HG02970 (cell line): ENCODE measurements around the gene GPN3.
"Not testable (repeated sequence)": the region's sequence is repeated elsewhere in the genome, so short reads cannot be mapped to it uniquely, and the experiment has no call there.

ENCODE experiments used
- ATAC-seq: cut with Tn5 transposase; IDR thresholded peaks from one replicate; pipeline ENCODE4 v1.9.1; 2021; ENCODE audit warnings: mild to moderate bottlenecking, moderate library complexity, moderate number of reproducible peaks; ENCODE audit not compliant: unreplicated experiment, low FRiP score

Gene GPN3

DNA sequence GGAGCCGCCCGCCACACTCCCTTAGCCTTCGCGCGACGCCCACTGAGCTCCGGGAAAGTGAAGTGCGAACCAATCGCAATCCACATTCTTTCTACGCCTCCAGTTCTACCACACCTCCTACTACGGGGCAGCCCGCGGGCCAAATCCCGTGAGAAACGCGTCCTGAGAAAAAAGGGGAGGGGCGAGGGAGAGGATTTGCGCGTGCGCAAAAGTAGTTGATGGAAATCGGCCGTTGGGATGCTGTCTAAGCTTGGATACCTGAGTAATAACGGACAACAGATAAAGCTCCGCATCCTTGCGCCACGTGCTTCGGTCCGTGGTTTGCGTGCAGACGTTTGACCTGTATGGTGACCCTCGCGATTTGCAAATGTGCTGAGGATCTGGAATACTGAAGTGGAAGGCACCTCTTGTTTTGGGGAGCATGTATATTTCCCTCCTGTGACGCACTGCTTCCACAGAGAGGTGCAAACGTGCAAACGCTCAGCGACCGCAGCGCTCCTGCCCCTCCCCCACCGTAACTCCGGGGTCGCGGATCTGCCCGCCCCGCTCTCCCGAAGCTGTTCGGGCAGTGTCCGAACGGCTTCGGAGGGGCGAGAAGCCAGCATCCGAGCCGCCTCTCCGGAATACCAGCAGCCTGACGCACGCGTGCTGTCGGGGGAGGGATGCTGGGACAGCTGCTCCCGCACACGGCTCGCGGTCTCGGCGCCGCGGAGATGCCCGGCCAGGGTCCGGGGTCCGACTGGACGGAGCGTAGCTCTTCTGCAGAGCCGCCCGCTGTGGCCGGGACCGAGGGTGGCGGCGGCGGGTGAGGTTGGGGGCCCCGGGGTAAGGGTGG, at the start of gene GPN3, which contains the start of gene FAM216A:
GPN3 (minus strand) TSS at position 44 of the 835 bp plus-strand sequence. CDS start 54 bp downstream, outside the sequence.
FAM216A (plus strand) TSS at position 632 of the 835 bp plus-strand sequence; CDS start at position 663, 31 bp downstream.
- ATAC-seq, result peak; percentile 77

DNA sequence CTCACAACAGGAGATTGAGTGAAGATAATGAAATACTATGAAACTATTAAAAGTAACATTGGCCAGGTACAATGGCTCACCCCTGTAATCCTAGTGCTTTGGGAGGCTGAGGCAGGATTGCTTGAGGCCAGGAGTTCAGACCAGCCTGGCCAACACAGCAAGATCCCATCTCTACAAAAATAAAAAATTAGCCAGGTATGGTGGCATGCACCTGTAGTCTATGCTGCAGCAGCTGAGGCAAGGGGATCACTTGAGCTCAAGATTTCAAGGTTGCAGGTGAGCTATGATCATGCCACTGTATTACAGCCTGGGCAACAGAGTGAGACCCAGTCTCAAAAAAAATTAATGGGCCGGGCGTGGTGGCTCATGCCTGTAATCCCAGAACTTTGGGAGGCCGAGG, 48.9 kb upstream of the GPN3 start:
- no peak for ATAC-seq

DNA sequence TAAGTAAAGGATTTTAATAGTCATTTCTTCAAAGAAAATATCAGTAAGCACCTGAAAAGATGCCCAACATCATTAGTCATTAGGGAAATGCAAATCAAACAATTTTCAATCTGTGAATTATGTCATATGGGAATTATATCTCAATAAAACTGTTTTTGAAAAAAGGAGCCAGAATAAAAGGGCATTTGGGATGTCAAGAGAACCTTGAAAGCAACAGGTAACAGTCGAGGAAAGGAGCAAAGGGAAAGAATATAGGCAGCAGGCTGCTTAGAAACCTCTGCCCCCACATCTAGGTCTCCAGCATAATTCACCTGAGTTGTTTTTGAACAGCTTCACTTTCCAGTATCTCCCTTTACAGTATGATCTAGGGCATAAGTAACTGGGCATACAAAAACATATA, 46.3 kb upstream of the GPN3 start:
- no peak for ATAC-seq

DNA sequence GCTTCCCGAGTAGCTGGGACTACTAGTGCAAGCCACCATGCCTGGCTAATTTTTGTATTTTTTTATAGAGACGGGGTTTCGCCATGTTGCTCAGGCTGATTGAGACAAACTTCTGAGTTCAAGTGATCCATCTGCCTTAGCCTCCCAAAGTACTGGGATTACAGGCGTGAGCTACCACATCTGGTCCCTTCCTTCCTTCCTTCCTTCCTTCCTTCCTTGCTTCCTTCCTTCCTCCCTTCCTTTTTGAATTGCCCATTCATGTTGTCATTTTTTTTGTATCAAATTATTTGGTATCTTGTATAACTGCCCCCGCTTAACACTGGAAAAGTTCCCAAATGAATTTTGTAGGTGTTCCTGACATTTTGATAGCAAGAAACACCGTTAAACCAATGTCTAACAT, 45.8 kb upstream of the GPN3 start:
- no peak for ATAC-seq

DNA sequence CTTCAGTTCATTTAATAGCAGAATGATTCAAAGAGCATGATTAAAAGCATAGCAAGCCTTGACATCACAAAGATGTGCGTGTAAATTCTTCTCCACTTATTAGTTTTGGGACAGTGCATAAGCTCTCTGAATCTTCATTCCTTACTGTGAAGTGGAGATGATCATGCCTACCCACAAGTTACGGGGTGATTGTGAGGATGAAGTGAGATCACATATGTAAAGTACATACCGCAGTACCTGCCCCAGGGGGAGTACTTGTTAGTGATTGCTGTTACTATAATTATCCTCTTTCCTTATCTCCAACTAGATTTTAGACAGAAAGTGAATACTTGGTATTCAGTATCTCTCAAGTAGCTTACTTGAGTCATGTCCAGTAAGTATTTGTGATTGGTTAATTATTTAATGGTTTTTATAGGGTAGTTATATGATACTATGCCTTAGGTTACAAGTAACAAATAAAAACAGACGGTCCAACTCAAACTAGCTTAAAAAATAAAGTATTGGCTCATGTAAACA, 40.1 kb upstream of the GPN3 start:
- no peak for ATAC-seq

DNA sequence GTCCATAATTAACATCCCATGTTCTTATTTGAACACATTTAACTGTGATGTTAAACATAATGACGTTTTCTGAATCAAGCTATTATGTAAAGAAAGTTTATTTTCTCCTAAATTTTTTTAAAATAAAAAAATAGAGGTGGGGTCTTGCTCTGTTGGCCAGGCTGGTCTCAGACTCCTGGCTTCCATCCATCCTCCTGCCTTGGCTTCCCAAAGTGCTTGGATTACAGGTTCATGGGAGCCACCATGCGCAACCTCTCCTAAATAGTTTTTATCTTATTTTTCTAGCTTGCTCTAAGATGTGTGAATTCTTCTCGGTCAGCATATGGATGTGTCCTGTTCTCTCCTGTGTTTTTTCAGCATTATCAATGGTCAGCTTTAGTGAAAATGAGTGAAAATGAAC, 37.3 kb upstream of the GPN3 start:
- ATAC-seq, result no peak

DNA sequence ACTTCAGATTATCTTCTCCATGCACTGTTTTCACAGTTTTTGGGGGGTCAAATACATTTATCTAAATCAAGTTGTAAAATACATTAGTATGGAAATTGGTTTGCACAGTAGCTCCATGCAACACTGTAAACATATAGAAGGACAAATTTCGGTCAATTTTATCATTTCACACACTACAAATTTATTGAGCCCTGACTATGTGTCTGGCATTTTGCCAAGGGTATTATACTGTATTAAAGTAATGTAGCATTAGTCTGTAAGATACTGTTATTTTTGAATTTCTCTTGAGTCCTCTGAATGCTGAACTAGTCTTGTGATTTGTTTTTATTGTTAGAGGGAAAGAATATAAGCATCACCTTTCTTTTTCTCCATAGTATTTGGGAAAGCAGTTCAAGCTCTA, 35.4 kb upstream of the GPN3 start:
- ATAC-seq, result no peak

DNA sequence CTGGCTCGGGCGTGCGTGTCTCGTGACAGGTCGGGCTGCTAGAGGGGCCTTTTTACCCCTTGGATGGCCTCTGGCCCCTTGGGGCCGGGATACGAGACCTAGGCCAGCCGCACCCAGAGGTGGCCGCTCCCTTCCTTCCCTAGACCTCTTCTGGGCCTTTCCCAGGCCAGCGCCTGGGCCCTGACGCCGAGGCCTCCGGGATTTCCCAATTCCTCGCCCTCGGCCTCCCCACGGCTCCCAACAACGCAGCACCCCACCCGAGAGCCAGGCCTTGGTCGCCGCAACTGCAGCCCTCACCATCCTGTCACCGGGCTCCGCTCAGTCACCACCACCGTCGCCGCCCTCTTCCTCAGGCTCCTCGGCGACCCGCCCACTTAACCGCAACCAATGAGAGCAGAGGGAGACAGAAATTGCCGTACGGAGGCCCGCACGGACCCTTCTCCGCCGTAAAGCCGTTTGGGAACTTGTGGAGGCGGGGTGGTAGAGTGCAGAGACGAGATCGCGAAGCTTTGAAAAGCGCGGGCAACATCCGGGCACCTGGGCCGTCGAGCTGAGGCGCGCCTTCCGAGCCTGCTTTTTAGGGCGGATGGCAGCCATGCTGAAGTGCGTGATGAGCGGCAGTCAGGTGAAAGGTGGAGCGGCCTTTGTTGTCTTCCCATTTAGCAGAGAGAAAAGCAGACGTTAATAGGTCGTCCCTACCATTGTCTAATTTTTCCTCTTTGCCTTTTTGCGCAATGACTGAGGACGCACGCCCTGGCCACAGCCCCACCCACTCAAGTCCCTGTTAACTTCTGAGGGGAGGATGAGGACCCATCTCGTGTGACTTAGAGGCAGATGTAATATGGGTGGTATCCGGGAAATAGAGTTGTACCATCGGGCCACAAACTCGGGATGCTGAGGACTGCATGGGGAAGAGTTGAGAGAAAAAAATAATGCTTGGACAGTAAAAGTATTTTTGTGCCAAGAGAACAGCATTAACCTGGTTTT, 34.0 kb upstream of the GPN3 start, which contains the start of the genes RAD9B and VPS29:
RAD9B (plus strand) TSS at position 580 of the 987 bp plus-strand sequence; CDS start at position 587, 7 bp downstream.
VPS29 (minus strand) TSS at position 360 of the 987 bp plus-strand sequence; CDS start at position 300, 60 bp downstream.
- ATAC-seq, result peak; percentile 91

DNA sequence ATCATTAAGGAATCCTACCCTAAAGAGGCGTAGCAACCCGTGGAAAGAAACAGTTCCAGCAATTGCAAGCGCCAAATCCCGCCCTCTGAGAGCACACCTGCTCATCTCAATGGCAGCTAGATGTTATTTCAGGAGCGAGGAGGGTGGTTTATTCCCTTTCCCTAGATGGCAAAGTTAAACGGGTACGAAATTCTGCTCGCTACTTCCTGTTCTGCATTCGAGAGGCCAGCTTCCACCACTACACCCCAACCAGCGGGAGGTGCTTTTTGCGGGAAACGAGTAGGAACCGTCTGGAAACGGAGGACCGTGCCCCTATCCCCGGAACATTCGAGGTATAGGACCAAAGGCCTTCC, 33.3 kb upstream of the GPN3 start:
- ATAC-seq, result no peak

DNA sequence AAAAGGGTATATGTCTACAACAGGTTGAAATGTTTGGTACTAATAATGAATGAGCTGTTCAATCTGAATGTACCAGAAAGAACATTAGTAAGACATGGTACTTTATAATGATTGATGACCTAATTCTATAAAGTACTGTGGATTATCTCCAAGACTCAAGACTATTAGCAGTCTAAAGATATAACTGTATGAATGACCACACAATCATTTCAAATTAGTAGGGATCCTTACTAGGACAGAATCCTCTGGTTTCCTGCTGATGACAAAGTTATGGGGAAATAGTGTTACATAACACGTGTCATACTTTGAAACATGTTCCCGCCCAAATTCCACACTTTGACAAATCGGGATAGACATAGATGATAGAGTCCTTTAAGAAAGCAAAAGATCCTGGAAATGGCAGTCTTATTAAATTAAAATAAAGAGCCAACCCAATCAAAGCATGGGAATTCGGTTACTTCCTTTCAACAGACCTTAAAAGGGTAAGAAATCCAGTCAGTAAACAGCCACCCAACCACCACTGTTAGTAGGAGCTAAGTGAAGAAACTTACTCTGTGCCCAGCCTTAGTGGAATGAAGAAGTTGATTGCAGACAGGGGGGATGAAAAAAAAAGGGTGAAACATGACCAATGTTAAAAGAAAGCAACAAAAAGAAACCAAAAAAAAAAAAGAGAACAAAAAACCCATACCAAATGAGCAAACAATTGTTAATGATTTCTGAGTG, 31.1 kb upstream of the GPN3 start:
- ATAC-seq, result no peak

DNA sequence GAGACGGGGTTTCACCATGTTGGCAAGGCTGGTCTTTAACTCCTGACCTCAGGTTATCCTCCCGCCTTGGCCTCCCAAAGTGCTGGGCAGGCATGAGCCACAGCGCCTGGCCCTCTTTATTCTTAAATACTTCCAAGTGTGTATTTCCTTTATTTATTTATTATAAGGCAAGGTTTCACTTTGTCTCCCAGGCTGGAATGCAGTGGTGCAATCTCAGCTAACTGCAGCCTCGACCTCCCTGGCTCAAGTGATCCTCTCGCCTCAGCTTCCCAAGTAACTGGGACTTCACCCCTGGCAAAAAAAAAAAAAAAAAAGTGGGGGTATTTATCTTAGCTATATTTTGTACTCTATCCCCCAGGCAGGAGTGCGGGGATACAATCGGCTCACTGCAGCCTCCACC, 7.4 kb upstream of the GPN3 start:
- no peak for ATAC-seq

DNA sequence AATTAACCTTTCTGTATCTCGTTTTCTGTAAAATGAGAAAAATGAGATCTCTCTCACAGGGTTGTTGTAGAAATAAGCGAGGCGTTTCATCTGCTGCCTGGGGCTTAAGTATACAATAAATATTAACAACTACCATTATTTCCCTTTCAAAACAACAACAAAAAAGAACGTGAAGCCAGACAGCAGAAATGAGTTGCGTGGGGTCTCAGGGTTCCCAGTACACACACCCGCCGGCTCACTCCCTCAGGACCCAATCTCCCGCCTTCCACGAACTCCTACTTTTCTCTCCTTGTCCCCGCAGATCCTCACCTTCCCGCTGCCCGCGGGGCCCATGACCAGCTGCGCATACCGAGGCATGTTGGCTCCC, 227 bp downstream of the GPN3 start:
- ATAC-seq, result no peak

DNA sequence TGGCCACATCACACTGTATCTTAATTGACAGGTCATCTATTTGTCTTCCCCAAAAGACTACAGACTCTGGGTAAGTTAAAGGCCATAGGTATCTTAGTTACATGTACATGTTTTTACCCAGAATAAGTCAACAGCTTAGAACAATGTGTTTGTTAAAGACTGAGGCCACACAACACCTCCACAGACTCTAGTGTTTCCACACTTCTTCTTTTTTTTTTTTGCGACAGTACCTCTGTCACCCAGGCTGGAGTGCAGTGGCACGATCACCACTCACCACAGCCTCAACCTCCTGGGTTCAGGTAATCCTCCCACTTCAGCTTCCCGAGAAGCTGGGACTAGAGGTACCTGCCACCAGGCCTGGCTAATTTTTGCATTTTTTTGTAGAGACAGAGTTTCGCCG, 1.3 kb downstream of the GPN3 start:
- no peak for ATAC-seq

DNA sequence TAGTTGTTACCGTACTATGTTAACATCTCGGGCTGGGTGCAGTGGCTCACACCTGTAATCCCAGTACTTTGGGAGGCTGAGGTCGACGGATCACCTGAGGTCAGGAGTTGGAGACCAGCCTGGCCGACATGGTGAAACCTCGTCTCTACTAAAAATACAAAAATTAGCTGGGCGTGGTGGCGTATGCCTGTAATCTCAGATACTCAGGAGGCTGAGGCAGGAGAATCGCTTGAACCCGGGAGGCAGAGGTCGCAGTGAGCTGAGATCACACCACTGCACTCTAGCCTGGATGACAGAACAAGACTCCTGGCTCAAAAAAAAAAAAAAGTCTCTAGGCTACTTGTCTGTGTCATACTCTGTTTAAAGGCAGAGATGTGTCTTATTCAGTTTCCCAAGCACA, 2.3 kb downstream of the GPN3 start:
- not testable (repeated sequence) for ATAC-seq

DNA sequence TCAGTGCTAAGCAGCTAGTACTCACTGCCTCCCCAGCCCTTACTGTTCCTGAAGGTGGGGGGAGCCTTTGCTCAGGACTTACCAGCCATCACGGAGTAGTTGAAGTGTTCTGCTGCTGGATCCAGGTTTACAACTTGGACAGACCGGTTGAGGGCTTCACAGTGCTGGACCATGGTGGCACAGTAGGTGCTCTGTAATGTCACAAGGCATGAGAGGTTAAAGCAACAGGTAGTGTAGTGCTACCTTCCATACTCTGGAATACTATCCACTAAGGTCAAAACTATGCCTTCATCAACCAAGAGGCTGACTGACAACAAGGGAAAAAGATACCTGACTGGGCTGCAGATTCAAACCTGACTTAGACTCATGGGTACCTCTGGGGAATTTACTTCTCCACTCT, 3.0 kb downstream of the GPN3 start:
- no peak for ATAC-seq

DNA sequence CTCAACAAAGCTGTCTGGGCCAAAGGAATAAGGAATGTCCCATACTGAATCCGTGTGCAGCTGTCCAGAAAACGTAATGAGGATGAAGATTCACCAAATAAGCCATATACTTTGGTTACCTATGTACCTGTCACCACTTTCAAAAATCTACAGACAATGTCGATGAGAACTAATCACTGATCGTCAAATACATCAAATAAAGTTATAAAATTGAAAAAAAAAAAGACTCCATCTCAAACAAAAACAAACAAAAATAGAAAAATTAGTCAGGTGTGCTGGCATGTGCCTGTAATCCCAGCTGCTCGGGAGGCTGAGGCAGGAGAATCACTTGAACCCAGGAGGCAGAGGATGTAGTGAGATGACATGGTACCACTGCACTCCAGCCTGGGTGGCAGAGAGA, 6.9 kb downstream of the GPN3 start:
- not testable (repeated sequence) for ATAC-seq

DNA sequence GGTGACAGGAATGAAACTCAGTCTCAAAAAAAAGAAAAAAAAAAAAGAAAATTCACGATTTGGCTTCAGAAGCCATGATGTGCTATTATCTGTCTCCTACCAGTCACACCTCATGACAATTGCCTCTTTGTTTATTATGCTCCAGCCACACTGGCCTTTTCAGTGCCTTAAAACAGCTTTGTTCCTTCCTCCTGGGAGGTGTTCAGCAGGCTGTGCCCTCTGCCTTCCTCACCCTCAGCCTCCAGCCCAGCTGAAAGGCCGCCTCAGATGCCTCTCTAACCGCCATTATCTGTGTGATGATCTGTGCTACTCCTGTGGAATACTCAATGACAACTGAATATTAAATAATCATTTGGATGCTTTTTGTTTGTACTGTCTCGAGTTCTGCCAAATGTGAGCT, 9.3 kb downstream of the GPN3 start:
- ATAC-seq, result no peak

DNA sequence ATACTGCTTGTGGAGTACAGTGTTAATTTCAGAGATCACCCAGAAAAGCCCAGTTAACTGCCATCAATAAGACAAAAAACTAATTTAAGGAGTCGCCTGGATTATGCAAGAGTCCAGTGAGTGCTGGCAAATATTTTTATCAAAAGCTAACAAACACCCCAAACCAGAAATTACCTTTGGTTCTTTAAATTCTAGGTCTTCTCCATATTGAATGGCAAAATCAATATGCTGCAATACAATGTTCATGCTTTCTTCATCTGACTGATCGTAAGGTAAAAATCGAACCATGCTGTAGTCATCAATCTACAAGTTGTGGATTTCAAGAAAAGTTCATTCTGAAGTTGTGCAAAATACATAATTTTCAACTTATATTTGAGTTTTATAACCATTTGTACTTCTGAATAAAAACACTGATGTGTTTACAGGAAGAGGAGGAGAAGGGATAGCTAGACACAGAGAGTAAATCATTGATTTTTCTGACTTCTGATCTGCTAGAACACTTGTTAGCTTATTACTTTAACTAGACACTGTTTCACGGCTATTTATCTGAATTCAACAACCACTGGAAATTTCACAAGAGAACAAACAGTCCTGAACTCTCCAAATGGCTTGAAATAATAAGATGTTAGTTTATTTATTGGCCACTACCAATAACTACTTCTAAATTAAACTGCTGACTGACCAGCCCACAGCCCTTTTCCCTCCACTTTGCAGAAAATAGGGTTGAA, 14.3 kb downstream of the GPN3 start:
- no peak for ATAC-seq

DNA sequence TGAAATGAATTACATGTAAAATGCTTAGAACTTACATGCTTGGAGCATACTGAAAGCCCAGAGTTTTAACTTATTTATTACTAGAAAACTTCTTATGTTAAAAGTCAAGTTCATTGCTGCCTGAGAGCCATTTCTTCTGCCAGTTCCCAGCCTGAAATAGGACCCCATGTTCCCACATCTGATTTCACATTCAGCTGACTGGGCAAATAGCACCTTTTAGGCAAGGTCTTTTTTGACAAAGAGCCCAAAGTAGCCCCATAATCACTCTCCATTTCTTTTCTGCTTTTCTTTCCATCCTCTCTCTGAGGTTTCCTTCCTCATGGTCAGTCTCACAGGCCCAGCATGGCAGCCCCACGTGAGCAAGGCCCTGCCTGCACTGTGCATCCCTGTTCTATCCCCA, 16.8 kb downstream of the GPN3 start:
- no peak for ATAC-seq
